Panc1 (cell line): ENCODE data around the gene SIGLEC9. TPM values are rescaled to one million over a fixed set of nuclear protein-coding genes. Genes with fewer than 3 reads are reported as not detected.

ENCODE experiments used
- ATAC-seq: fragments of 200-7000 bp; cut with Tn5 transposase; 2 replicates; pipeline ENCODE4 v1.9.1; 2020; ENCODE audit warnings: mild to moderate bottlenecking, moderate library complexity
- BruUV-seq: library from RNA; stranded (reverse); fragments of 400-500 nt; replicated peaks from 2 replicates; lab custom pipeline; 2021; lab: Mats Ljungman, UMichigan
- CTCF ChIA-PET: fragments of 300-600 bp; sonication (Branson Sonifier 250); formaldehyde crosslinking; loops from one replicate; lab custom pipeline; 2022; ENCODE audit warnings: antibody characterized with exemption; lab: Charles Lee
- POLR2A ChIA-PET: fragments of 300-600 bp; sonication (Branson Sonifier 250); formaldehyde crosslinking; loops from one replicate; lab custom pipeline; 2022; ENCODE audit warnings: antibody characterized with exemption; lab: Charles Lee
- DNase-seq: peaks from one replicate; pipeline ENCODE4 v3.0.0-alpha.2; 2010; ENCODE audit warnings: low read depth, low spot score
- H3K27ac ChIP-seq: 2 replicates; pipeline ENCODE4 v1.5.1; 2011; ENCODE audit warnings: mild to moderate bottlenecking, low read length, inconsistent platforms
- H3K27me3 ChIP-seq: fragments of 200-500 bp; sonication (Bioruptor generic); 2 replicates; pipeline ENCODE4 v1.6.0; 2014; ENCODE audit warnings: low read length, inconsistent platforms; ENCODE audit not compliant: control insufficient read depth, insufficient read depth
- H3K36me3 ChIP-seq: fragments of 200-500 bp; sonication (Bioruptor generic); 2 replicates; pipeline ENCODE4 v1.5.1; 2014; ENCODE audit warnings: inconsistent platforms, mild to moderate bottlenecking, low read length, moderate library complexity; ENCODE audit not compliant: control insufficient read depth, insufficient read depth
- H3K4me1 ChIP-seq: 2 replicates; pipeline ENCODE4 v1.5.1; 2011; ENCODE audit warnings: inconsistent platforms, mild to moderate bottlenecking, low read length, moderate library complexity; ENCODE audit not compliant: control insufficient read depth, insufficient read depth
- H3K4me3 ChIP-seq, 2 experiments: 2 replicates each; pipeline ENCODE4 v1.5.1; 2011 to 2012; ENCODE audit warnings: low read depth in 2 of 2, low read length in 2 of 2, mild to moderate bottlenecking in 2 of 2, inconsistent platforms in 1 of 2, moderate library complexity in 1 of 2
- H3K9me3 ChIP-seq: fragments of 200-500 bp; sonication (Bioruptor generic); 2 replicates; pipeline ENCODE4 v1.5.1; 2014; ENCODE audit warnings: low read depth, mild to moderate bottlenecking, inconsistent platforms, low read length, moderate library complexity; ENCODE audit not compliant: control insufficient read depth, insufficient read depth
- POLR2AphosphoS5 ChIP-seq: IDR thresholded peaks from 2 replicates; pipeline ENCODE4 v1.6.1; 2012; ENCODE audit warnings: mild to moderate bottlenecking, low read depth, low read length, moderate library complexity
- REST ChIP-seq, 2 experiments: IDR thresholded peaks; 2 replicates each; pipeline ENCODE4 v1.6.1; 2011 to 2012; ENCODE audit warnings: low read depth in 2 of 2, control low read depth in 1 of 2, low read length in 1 of 2, mild to moderate bottlenecking in 1 of 2, moderate library complexity in 1 of 2; ENCODE audit not compliant: insufficient read depth in 1 of 2
- SIN3A ChIP-seq: IDR thresholded peaks from 2 replicates; pipeline ENCODE4 v1.6.1; 2012; ENCODE audit warnings: low read depth, mild to moderate bottlenecking, low read length, moderate library complexity, borderline replicate concordance; ENCODE audit not compliant: insufficient read depth
- TCF7L2 ChIP-seq: IDR thresholded peaks from 2 replicates; pipeline ENCODE4 v1.6.1; 2011; ENCODE audit warnings: mild to moderate bottlenecking, low read depth, low read length, inconsistent platforms
- in situ Hi-C: cut with HindIII; loops from 2 replicates; pipeline ENCODE4 v1.10.0; 2016; ENCODE audit warnings: low sequenced_read_pairs, low pct_unique_long_range_greater_than_20kb
- intact Hi-C: fragments of 100-400 bp; cut with micrococcal nuclease; formaldehyde crosslinking; loops from one replicate; pipeline ENCODE4 v1.10.0; 2022; ENCODE audit not compliant: unreplicated experiment
- total RNA-seq: library from RNA; stranded (reverse); gene quantifications from one replicate; pipeline ENCODE4 v1.2.1, GENCODE V29; 2021; ENCODE audit not compliant: unreplicated experiment
- TF ChIP-seq, protein P1 (sequence below): fragments of 450-650 bp; IDR thresholded peaks from 2 replicates; pipeline ENCODE4 v1.5.1; 2017; ENCODE audit warnings: mild to moderate bottlenecking

SIGLEC9 gene
- total RNA-seq, 1 experiment from 2014 or later, result not detected

DNA sequence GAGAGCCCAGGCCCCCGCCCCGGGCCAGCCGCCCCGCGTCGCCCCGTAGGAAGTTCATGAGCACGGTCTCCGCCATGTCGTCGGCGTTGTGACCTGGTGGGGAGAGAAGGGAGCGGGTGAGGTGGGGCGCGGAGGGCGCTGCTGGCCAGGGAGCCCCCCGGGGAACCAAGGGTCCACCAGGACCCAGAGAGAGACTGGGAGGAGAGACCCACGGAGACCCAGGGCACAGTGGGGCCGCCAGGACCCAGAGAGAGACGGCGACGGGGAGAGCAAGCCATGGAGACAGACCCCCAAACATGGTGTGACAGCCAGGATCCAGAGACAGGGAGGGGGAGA, 25.7 kb upstream of the SIGLEC9 start:
- H3K27ac ChIP-seq, result no peak overlapping the region
- no TSS peak for BruUV-seq
- TF ChIP-seq SIN3A (no peak), TCF7L2 (no peak)
- TF ChIP-seq, protein P1, sequence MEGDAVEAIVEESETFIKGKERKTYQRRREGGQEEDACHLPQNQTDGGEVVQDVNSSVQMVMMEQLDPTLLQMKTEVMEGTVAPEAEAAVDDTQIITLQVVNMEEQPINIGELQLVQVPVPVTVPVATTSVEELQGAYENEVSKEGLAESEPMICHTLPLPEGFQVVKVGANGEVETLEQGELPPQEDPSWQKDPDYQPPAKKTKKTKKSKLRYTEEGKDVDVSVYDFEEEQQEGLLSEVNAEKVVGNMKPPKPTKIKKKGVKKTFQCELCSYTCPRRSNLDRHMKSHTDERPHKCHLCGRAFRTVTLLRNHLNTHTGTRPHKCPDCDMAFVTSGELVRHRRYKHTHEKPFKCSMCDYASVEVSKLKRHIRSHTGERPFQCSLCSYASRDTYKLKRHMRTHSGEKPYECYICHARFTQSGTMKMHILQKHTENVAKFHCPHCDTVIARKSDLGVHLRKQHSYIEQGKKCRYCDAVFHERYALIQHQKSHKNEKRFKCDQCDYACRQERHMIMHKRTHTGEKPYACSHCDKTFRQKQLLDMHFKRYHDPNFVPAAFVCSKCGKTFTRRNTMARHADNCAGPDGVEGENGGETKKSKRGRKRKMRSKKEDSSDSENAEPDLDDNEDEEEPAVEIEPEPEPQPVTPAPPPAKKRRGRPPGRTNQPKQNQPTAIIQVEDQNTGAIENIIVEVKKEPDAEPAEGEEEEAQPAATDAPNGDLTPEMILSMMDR, result no peak
- H3K4me1 ChIP-seq, result no peaks in the 10 kb centered on the region
- ChIA-PET CTCF (no interaction called here), POLR2A (no interaction called here)
- in situ Hi-C loops, result no loop called here
- no peak overlapping the region for H3K4me3 ChIP-seq
- DNase-seq (no peak), ATAC-seq (no peak)
- no peaks in the 10 kb centered on the region for H3K36me3 ChIP-seq
- no peaks in the 10 kb centered on the region for H3K9me3 ChIP-seq
- H3K27me3 ChIP-seq, result no peaks in the 10 kb centered on the region
- intact Hi-C loops, result loop anchor here (10.0 kb wide), 1 partner anchor 174 kb away; no protein-coding TSS in a partner anchor

- TF ChIP-seq SIN3A (no peak), TCF7L2 (no peak), REST (IDR thresholded peaks at IDR 0.05; ENCODE audit: insufficient read depth in 1 of 2, low read depth in 2 of 2, low read length in 1 of 2) (no peak), POLR2AphosphoS5 (no peak)
- TF ChIP-seq, protein P1, result no peak
- Histone ChIP-seq H3K4me1 (no peaks in the 10 kb centered on the region), H3K27me3 (no peaks in the 10 kb centered on the region), H3K36me3 (no peaks in the 10 kb centered on the region), H3K9me3 (no peaks in the 10 kb centered on the region), H3K4me3 (no peak overlapping the region), H3K27ac (no peak overlapping the region)
- intact Hi-C loops (no loop called here), in situ Hi-C loops (no loop called here)
- ChIA-PET POLR2A (interaction anchor here (0.6 kb wide), 1 partner anchor 72 kb away, joined by 3 read pairs; no protein-coding TSS in a partner anchor), CTCF (no interaction called here)
- BruUV-seq, result no TSS peak
- ATAC-seq, result no peak
- DNase-seq, result no peak
Measured at GRCh38 chr19:51100601-51101000, 24.1 kb upstream of the SIGLEC9 start.
